Retinal pigment epithelial cell (primary cell): Measurements from ENCODE around the gene TRPM3.
A peak's percentile ranks its signal among the peaks of the same experiment; 100 is the strongest.

Experiments used
- DNase-seq: peaks from one replicate; pipeline ENCODE4 v3.0.0-alpha.2; 2010; ENCODE audit warnings: low read depth
- H3K4me3 ChIP-seq: 2 replicates; pipeline ENCODE4 v1.5.1; 2011; ENCODE audit warnings: mild to moderate bottlenecking, low read length, control low read depth, moderate library complexity
- CTCF ChIP-seq: conservative IDR thresholded peaks from 2 replicates; pipeline ENCODE4 v1.5.1; 2011; ENCODE audit warnings: low read depth, low read length, control low read depth, inconsistent platforms

TRPM3 gene

DNA sequence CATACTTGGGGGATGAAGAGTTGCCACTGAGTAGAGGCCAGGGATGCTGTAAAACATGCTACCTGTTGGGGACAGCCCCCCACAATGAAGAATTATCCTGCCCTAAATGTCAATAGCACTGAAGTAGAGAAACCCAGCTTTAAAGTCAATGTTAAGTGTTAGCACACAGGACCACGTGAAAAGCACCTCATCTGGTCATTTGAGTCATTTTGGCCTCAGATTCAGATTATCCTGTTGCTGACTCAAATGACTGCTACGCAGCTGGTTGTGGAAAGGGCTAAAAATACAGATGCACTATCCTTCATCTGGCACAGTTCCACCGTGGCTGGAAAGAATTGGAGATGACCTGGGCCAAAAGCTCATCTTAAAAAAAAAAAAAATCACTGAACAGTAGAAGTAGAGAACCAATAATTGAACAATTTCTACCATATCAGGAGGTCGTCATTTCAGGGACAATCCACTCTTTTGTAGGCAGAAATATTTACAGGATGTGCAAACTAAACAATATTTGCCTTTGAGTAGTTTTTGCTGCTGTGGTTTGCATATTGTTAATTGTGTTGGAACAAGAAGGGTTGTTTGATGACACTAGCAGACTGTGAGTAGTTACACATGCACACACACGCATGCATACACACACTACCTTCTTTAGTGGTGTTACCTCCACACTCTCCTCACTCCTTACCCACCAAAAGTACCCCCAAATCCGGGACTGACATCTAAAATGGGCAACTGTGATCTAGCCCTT lies 511.7 kb downstream of the TRPM3 start:
- no peak overlapping the region for H3K4me3 ChIP-seq
- TF ChIP-seq CTCF, result no peak
- DNase-seq, result peak; percentile 71

GRCh38 chr9:70609011-70609410 lies 512.4 kb downstream of the TRPM3 start:
- H3K4me3 ChIP-seq, result no peak overlapping the region
- DNase-seq, result no peak
- TF ChIP-seq CTCF, result no peak

GRCh38 chr9:70607926-70608325 lies 513.5 kb downstream of the TRPM3 start:
- DNase-seq, result no peak
- TF ChIP-seq CTCF, result no peak
- no peak overlapping the region for H3K4me3 ChIP-seq

DNA sequence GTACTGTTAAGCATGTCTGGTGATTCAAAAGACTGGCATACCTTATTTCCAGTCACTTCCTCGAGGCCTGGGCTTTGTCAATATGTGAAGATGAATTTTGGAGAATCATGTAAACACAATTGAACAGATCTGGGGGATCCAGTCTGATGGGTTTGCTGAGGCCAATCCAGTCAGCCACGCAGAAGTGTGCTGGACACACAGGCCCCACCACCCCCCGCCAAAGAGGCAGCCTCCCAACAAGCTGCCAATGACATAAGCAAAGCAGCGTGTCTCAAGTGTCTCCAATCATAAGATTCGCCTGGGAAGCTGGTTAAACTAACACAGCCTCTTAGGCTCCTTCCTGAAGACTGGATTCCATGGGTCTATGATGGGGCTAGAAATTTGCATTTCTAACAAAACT lies 514.1 kb downstream of the TRPM3 start:
- TF ChIP-seq CTCF, result no peak
- H3K4me3 ChIP-seq, result no peak overlapping the region
- DNase-seq, result no peak

DNA sequence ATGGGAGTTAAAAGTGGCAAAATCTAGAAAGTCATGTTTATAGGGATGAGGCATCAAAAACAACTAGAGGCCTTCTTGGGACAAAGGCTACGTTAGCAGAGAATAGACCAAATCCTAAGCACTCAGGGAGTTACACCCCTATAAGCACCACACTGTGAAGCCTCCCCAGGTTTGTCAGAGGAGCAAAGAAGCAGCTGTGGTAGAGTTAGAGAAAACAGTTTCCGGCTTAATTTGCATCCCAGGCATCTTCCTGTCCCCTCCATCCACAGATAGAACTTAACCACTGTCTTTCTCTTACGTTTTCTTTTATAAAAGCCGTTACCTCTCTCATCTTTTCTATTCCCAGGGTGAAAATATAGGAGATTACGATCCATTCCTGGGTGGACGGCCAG lies 518.4 kb downstream of the TRPM3 start:
- TF ChIP-seq CTCF, result no peak
- H3K4me3 ChIP-seq, result no peak overlapping the region
- DNase-seq, result no peak

DNA sequence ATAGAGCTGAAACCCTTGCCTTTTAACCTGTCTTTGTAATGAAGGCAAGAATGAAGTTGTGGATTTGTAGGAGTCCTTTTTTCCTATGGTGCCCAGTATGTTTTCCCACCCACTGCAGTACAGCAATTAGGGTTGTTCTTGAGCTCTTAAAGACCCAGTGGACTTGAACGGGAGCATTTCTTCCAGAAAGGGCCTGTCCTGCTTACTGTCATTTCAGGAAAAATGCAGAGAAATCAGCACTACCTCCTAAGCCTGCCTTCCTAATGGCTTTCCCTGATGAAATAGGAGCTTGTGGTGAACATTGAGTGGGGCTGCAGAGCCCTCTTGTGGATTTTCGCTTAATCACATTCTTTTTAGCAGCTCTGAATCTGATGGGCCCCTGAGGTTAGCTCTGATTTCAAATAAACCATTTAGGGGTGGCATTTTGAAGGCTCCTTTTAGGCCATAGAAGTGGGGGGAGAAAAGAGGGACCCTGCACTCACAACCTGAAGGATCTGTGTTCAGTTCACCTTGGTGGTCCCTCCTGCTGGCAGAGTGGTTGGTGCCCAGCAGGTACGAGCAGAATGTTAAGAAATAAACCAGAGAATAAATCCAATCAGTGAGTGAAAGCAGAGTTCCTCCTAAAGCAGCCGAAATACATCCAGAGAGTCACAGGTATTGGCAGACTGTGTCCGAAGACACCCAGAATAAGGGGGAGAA lies 519.0 kb downstream of the TRPM3 start:
- peak; percentile 77 for DNase-seq
- H3K4me3 ChIP-seq, result no peak overlapping the region

More for the DNA sequence above, 519.0 kb downstream of the TRPM3 start:
- peak; percentile 70 for TF ChIP-seq CTCF
